Measurements from ENCODE around the gene OPRL1. TPM values are rescaled to one million over a fixed set of nuclear protein-coding genes. Genes with fewer than 3 reads are reported as not detected.

OPRL1 gene
- total and polyA plus RNA-seq, 2 of the 8 experiments (the other 6 are each of a cell fraction or from before 2014, with no cell fraction given) = 0.63 to 0.98 TPM

DNA sequence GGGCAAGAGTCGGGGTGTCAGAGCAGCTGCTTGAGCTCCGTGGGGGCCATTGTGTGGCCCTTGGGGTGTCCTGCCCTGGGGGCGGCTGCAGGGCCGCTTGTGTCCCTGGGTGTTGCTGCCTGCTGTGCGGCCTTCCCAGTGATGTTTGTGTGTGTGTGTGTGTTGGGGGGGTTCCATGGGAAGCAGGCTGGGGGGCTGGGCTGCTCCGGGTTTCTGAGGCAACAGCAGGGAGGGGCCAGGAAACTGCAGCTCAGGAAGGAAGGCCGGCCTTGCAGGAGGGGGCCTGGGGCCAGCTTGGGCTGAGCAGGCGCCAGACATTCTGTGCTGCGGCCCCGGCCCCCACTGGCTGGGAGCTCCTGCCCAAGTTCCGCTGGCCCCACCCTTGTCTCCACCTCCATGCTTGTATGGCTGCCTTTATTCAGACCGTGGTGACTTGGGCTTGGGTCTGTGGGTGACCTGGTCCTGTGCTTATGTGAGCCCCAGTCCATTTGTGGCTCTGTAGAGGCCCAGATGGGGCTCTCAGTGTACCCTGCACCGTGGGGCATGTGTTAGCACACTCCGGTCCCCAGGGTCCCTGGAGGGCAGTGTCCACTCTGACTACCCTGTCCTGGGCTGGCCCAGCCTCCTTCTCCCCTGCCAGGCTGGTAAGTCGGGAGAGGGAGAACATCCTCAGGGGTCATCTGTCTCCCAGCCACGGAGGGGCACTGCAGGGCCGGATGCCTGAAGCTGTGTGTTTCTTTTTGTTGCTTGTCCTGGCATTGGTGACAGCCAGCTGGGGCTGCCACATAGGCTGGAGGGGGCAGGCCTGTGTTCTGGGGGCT, 25.8 kb upstream of the OPRL1 start (continued):
- TF ChIP-seq KDM1A (IDR thresholded peaks at IDR 0.05; ENCODE audit: borderline replicate concordance, low read length) (no peak), RAD21 (IDR thresholded peaks at IDR 0.05 in 1 of 2, conservative IDR thresholded peaks at IDR 0.05 in 1 of 2; ENCODE audit: low read depth in 2 of 2, low read length in 2 of 2) (peak; percentile 47 to 59; a peak in 3 of 4 replicates), HDAC6 (IDR thresholded peaks at IDR 0.05; ENCODE audit: low read depth, low read length) (no peak), SIN3A (conservative IDR thresholded peaks at IDR 0.05 in 1 of 2, IDR thresholded peaks at IDR 0.05 in 1 of 2; ENCODE audit: low read depth in 1 of 2, low read length in 2 of 2) (peak; percentile 56 to 86; a peak in 2 of 4 replicates), BCL11A (IDR thresholded peaks at IDR 0.05; ENCODE audit: low read depth in 2 of 2, low read length in 2 of 2) (no peak), RNF2 (IDR thresholded peaks at IDR 0.05; ENCODE audit: borderline replicate concordance, low read depth, low read length, missing control alignments, poor library complexity, severe bottlenecking) (no peak), ZNF274 (IDR thresholded peaks at IDR 0.05; ENCODE audit: borderline replicate concordance, extremely low read depth, low read length) (no peak), CTBP2 (IDR thresholded peaks at IDR 0.05; ENCODE audit: borderline replicate concordance, insufficient read depth, insufficient read length, low read length) (no peak), SP2 (IDR thresholded peaks at IDR 0.05; ENCODE audit: low read length) (no peak)
